ENCODE data around the gene FEZ2. TPM values are rescaled to one million over a fixed set of nuclear protein-coding genes. Genes with fewer than 3 reads are reported as not detected.

Gene FEZ2
- total RNA-seq, 1 experiment from 2014 or later, result 22.2 TPM

GRCh38 chr2:36613801-36614200 is 15.8 kb upstream of the FEZ2 start:
- Mint-ChIP-seq H3K4me1 (peaks cover 64% of the 10 kb centered on the region), H3K9me3 (no peaks in the 10 kb centered on the region), H3K27ac (no peak overlapping the region), H3K27me3 (ENCODE audit: low read depth) (no peaks in the 10 kb centered on the region; the same call in 1 of the 2 replicates), H3K36me3 (no peaks in the 10 kb centered on the region), H3K4me3 (no peak overlapping the region)
- DNase-seq (ENCODE audit: low spot score) (no peak), ATAC-seq (no peak)
- ChIA-PET CTCF (no interaction called here), POLR2A (no interaction called here)
- TF ChIP-seq CREM (CRISPR knock-in tag; IDR thresholded peaks at IDR 0.05) (no peak), NR2C2 (CRISPR knock-in tag; IDR thresholded peaks at IDR 0.05) (no peak), ZBTB21 (CRISPR knock-in tag; IDR thresholded peaks at IDR 0.05; ENCODE audit: borderline replicate concordance) (no peak), TP53 (CRISPR knock-in tag; IDR thresholded peaks at IDR 0.05) (no peak), ZNF512 (CRISPR knock-in tag; IDR thresholded peaks at IDR 0.05; ENCODE audit: borderline replicate concordance) (no peak), GRHL2 (CRISPR knock-in tag; IDR thresholded peaks at IDR 0.05; ENCODE audit: insufficient replicate concordance, severe bottlenecking) (no peak)
- TF ChIP-seq, protein P1, sequence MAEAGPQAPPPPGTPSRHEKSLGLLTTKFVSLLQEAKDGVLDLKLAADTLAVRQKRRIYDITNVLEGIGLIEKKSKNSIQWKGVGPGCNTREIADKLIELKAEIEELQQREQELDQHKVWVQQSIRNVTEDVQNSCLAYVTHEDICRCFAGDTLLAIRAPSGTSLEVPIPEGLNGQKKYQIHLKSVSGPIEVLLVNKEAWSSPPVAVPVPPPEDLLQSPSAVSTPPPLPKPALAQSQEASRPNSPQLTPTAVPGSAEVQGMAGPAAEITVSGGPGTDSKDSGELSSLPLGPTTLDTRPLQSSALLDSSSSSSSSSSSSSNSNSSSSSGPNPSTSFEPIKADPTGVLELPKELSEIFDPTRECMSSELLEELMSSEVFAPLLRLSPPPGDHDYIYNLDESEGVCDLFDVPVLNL (CRISPR knock-in tag; IDR thresholded peaks at IDR 0.05; ENCODE audit: borderline replicate concordance, low read depth), result no peak
- TF ChIP-seq, protein P2, sequence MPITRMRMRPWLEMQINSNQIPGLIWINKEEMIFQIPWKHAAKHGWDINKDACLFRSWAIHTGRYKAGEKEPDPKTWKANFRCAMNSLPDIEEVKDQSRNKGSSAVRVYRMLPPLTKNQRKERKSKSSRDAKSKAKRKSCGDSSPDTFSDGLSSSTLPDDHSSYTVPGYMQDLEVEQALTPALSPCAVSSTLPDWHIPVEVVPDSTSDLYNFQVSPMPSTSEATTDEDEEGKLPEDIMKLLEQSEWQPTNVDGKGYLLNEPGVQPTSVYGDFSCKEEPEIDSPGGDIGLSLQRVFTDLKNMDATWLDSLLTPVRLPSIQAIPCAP (CRISPR knock-in tag; IDR thresholded peaks at IDR 0.05), result no peak
- TF ChIP-seq, protein P3, sequence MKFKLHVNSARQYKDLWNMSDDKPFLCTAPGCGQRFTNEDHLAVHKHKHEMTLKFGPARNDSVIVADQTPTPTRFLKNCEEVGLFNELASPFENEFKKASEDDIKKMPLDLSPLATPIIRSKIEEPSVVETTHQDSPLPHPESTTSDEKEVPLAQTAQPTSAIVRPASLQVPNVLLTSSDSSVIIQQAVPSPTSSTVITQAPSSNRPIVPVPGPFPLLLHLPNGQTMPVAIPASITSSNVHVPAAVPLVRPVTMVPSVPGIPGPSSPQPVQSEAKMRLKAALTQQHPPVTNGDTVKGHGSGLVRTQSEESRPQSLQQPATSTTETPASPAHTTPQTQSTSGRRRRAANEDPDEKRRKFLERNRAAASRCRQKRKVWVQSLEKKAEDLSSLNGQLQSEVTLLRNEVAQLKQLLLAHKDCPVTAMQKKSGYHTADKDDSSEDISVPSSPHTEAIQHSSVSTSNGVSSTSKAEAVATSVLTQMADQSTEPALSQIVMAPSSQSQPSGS (CRISPR knock-in tag; IDR thresholded peaks at IDR 0.05; ENCODE audit: borderline replicate concordance, low read depth), result no peak
- TF ChIP-seq, protein P4, sequence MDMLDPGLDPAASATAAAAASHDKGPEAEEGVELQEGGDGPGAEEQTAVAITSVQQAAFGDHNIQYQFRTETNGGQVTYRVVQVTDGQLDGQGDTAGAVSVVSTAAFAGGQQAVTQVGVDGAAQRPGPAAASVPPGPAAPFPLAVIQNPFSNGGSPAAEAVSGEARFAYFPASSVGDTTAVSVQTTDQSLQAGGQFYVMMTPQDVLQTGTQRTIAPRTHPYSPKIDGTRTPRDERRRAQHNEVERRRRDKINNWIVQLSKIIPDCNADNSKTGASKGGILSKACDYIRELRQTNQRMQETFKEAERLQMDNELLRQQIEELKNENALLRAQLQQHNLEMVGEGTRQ (CRISPR knock-in tag; IDR thresholded peaks at IDR 0.05), result no peak
- TF ChIP-seq, protein P5, sequence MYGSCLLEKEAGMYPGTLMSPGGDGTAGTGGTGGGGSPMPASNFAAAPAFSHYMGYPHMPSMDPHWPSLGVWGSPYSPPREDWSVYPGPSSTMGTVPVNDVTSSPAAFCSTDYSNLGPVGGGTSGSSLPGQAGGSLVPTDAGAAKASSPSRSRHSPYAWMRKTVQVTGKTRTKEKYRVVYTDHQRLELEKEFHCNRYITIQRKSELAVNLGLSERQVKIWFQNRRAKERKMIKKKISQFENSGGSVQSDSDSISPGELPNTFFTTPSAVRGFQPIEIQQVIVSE (CRISPR knock-in tag; IDR thresholded peaks at IDR 0.05; ENCODE audit: borderline replicate concordance), result no peak

DNA sequence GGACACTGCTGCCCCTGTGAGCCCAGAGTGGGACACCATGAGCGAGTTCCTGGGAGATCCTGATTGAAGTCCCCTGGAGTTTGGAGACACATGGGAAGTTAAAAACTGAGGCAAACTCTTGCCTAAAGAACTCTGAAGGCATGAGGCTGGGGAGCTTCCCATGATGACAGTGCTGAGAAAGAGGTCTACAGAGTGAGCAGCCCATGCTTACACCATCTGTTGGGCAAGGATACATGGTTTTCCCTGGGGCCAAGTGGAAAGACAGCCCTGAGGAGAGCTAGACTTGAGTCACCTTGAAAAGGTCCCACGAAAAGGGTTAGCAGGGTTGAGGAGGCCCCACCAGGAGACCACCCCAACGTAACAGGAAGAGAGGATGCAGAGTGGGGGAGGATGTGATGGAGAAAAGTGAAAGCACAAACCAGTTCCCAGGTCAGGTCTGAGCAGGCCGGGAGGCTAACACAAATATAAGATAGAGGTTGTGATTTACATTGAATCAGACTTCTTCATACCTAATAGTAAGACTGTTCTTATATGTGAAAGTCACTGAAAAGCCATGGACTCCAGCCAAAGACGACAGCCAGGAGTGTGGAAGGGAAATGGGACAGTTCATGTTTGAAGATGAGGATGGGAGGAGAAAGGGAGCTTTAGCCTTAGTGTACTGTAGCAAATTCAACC is 13.5 kb upstream of the FEZ2 start:
- Mint-ChIP-seq H3K4me3 (no peak overlapping the region), H3K27me3 (ENCODE audit: low read depth) (no peaks in the 10 kb centered on the region; the same call in 1 of the 2 replicates), H3K36me3 (no peaks in the 10 kb centered on the region), H3K9me3 (no peaks in the 10 kb centered on the region), H3K27ac (no peak overlapping the region), H3K4me1 (peaks cover 44% of the 10 kb centered on the region)
- ATAC-seq (no peak), DNase-seq (ENCODE audit: low spot score) (no peak)
- CTCF ChIA-PET, result no interaction called here
- POLR2A ChIA-PET, result interaction anchor here (0.6 kb wide), 1 partner anchor 175 kb away, joined by 3 read pairs; no protein-coding TSS in a partner anchor
- TF ChIP-seq ZNF396 (CRISPR knock-in tag; IDR thresholded peaks at IDR 0.05; ENCODE audit: borderline replicate concordance) (no peak), ESRRA (CRISPR knock-in tag; IDR thresholded peaks at IDR 0.05; ENCODE audit: borderline replicate concordance) (no peak), FOXP4 (CRISPR knock-in tag; IDR thresholded peaks at IDR 0.05) (no peak)
- TF ChIP-seq, protein P6, sequence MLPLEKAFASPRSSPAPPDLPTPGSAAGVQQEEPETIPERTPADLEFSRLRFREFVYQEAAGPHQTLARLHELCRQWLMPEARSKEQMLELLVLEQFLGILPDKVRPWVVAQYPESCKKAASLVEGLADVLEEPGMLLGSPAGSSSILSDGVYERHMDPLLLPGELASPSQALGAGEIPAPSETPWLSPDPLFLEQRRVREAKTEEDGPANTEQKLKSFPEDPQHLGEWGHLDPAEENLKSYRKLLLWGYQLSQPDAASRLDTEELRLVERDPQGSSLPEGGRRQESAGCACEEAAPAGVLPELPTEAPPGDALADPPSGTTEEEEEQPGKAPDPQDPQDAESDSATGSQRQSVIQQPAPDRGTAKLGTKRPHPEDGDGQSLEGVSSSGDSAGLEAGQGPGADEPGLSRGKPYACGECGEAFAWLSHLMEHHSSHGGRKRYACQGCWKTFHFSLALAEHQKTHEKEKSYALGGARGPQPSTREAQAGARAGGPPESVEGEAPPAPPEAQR (CRISPR knock-in tag; IDR thresholded peaks at IDR 0.05), result no peak

Data from WTC11 (cell line).